C4-2B (cell line): ENCODE measurements around the gene HOXB13.

Experiments used
- CTCF ChIP-seq: fragments of 450-650 bp; conservative IDR thresholded peaks from 2 replicates; pipeline ENCODE4 v1.5.1; 2017; ENCODE audit warnings: mild to moderate bottlenecking
- ZFX ChIP-seq: fragments of 450-650 bp; IDR thresholded peaks from 2 replicates; pipeline ENCODE4 v1.6.1; 2017

GRCh38 chr17:48773245-48773644, 44.7 kb upstream of the HOXB13 start:
- no peak for TF ChIP-seq CTCF
- no peak for TF ChIP-seq ZFX
